Measurements from ENCODE around the gene SUGP2.

Gene SUGP2

GRCh38 chr19:19033426-19034203, at the start of gene SUGP2, which contains the start of gene ARMC6:
TSS of gene SUGP2 (minus strand) at chr19:19033517. CDS start at chr19:19031071, 2,446 bp downstream.
TSS of gene ARMC6 (plus strand) at chr19:19033603. CDS start at chr19:19034210, 607 bp downstream.
- DNase-seq (ENCODE audit: low read depth in 2 of 2) = peak; percentile 81 to 84

GRCh38 chr19:19081642-19082151, 48.4 kb upstream of the SUGP2 start:
- no peak for DNase-seq (ENCODE audit: low read depth in 2 of 2)

- DNase-seq (ENCODE audit: low read depth in 2 of 2) = no peak
Measured at GRCh38 chr19:19079571-19079970, 46.3 kb upstream of the SUGP2 start.

- no peak for DNase-seq (ENCODE audit: low read depth in 2 of 2)
Measured at GRCh38 chr19:19078801-19079200, 45.5 kb upstream of the SUGP2 start.

- DNase-seq (ENCODE audit: low read depth in 2 of 2) = no peak
Measured at GRCh38 chr19:19077103-19077502, 43.8 kb upstream of the SUGP2 start.

GRCh38 chr19:19076476-19076875, 43.2 kb upstream of the SUGP2 start:
- no peak for DNase-seq (ENCODE audit: low read depth in 2 of 2)

- DNase-seq (ENCODE audit: low read depth in 2 of 2) = no peak
Measured at GRCh38 chr19:19075126-19075525, 41.8 kb upstream of the SUGP2 start.

GRCh38 chr19:19074196-19074882, 41.0 kb upstream of the SUGP2 start:
- DNase-seq (ENCODE audit: low read depth in 2 of 2) = no peak

- DNase-seq (ENCODE audit: low read depth in 2 of 2) = no peak
Measured at GRCh38 chr19:19071897-19072296, 38.6 kb upstream of the SUGP2 start.

- no peak for DNase-seq (ENCODE audit: low read depth in 2 of 2)
Measured at GRCh38 chr19:19068659-19069654, 35.6 kb upstream of the SUGP2 start.

- no peak for DNase-seq (ENCODE audit: low read depth in 2 of 2)
Measured at GRCh38 chr19:19067276-19068072, 34.2 kb upstream of the SUGP2 start.

- DNase-seq (ENCODE audit: low read depth in 2 of 2) = peak; percentile 3 to 19
Measured at GRCh38 chr19:19064811-19065745, 31.8 kb upstream of the SUGP2 start.

GRCh38 chr19:19064098-19064722, 30.9 kb upstream of the SUGP2 start:
- no peak for DNase-seq (ENCODE audit: low read depth in 2 of 2)

GRCh38 chr19:19063183-19064097, 30.1 kb upstream of the SUGP2 start, which contains the start of gene SLC25A42:
TSS of gene SLC25A42 (plus strand) at chr19:19063994. CDS start at chr19:19096125, 32,131 bp downstream.
- peak; percentile 97 for DNase-seq (ENCODE audit: low read depth in 2 of 2)

GRCh38 chr19:19062454-19063182, 29.3 kb upstream of the SUGP2 start:
- peak in 1 of 2 donors; percentile 15 for DNase-seq (ENCODE audit: low read depth in 2 of 2)

GRCh38 chr19:19061506-19061905, 28.2 kb upstream of the SUGP2 start:
- DNase-seq (ENCODE audit: low read depth in 2 of 2) = no peak

Measured in stimulated activated CD4-positive, alpha-beta T cell treated with anti-CD3 and anti-CD28 coated beads, Interleukin-1b, Interleukin-23, amount 100 ng/mL, for 4 hours (primary cell).